Brain pericyte (primary cell): Measurements from ENCODE around the gene NUP107.

Experiments used
- DNase-seq: peaks from one replicate; pipeline ENCODE4 v3.0.0-alpha.2; 2012; ENCODE audit warnings: low read depth, low spot score

NUP107 gene

DNA sequence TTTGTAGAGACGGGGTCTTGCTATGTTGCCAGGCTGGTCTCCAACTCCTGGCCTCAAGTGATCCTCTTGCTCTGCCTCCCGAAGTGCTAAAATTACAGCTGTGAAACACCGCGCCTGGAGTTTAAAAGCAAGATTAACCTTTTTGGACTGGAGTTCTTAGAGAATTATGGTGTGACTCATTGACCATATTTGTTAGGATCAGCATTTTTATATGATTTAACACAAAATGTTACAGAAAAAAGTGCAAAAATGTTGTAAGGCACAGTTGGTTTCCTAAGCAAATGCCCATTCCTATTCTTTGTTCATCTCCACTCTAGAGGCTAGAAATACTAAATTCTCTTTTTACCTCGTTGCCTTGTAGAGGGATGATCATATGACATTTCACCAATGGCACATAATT is 86.8 kb downstream of the NUP107 start:
- DNase-seq: no peak

DNA sequence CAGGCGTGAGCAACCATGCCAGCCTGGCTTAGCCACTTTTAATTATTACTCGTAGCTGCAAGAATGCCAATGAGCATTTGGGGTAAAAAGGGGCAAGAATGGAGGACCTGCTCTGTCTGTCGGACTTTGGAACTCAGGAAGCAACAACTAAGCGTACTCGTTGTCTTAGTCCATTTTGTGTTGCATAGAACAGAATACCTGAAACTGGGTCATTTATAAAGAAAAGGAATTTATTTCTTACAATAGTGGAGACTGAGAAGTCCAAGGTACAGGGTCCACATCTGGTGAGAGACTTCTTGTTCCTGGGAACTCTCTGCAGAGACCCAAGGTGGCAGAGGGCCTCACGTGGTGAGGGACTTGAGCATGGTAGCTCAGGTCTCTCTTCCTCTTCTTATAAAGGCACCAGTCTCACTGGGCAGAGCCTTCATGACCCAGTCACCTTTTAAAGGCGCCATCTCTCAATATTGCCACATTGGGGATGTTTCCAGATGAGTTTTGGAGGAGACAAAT is 88.4 kb downstream of the NUP107 start:
- DNase-seq: no peak

DNA sequence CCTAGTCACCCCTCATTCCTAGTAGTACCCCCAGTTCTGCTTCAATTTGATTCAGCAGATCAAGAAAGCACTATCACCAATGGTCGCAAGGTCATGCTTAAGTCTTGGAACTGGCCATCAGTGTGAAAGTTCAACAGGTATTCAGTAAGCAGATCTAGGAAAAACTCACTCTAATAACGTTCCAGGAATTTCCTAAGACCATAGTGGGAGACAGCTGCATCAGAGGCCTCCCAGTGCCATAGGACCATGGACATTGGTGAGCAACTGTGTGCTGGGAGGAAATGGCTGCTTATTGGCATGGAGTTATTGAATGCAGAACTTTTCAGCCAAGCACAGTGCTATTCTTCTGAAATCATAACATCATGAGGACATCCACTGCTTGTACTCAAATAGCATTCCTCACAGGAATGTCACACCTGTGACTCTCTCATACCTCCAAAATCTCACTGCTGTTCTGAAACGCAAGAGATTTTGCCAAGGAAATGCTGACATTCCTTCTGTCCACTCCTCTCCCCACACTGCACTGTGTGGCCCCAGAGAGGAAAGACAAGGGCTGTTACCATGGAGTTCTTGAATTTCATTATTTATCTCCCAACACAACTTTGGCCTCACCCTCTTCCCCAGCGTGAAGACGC is 90.3 kb downstream of the NUP107 start:
- DNase-seq: no peak

DNA sequence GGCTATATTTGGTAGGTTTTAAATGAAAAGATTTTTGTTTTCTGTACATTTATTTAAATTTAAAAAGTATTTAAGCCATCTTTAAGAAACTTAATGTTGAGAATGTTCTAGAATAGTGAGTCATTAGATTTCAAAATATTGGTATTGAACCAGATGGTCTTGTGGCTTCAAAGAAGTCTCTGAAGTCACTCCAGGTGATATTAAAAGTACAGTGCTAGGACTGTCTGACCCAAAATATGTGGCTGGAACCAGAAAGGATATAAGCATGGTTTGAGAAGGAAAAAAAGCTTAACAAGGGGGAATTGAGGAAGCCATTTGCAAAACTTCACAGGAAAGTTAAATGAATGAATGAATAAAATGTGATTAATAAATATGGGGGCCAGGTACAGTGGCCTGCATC is 92.5 kb downstream of the NUP107 start:
- DNase-seq: no peak

DNA sequence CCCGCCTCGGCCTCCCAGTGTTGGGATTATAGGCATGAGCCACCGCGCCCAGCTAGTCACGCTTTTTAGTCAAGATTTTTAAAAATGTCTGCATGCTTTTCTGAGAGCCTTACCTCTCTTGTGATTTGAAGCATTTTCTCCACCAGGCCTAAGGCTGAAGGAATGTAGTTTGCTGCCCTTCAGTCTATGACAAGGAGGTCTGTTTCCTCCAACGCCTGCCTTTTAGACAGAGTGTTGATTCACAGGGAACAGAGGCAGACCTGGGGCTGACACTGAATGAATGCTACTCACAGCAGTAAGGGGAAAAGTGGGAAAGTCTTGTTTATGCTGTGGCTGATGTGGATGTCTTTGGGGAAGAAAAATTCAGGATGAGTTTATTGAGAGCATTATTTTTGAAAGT is 94.0 kb downstream of the NUP107 start:
- DNase-seq: no peak

DNA sequence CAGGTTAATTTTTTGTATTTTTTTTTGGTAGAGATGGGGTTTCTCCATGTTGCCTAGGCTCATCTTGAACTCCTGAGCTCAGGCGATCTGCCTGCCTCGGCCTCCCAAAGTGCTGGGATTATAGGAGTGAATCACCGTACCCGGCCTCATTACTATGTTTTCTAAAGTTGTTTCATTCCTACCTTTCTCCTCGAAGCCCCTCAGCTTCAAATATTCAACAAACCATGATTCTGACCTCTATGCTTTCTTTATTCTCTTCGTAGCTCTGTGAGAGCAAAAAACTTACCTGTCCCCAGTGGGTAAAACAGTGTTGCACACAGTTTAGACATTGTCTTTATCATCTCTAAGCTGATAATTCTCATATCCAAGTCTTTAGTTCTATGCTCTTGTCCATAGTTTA is 95.0 kb downstream of the NUP107 start:
- DNase-seq: no peak

DNA sequence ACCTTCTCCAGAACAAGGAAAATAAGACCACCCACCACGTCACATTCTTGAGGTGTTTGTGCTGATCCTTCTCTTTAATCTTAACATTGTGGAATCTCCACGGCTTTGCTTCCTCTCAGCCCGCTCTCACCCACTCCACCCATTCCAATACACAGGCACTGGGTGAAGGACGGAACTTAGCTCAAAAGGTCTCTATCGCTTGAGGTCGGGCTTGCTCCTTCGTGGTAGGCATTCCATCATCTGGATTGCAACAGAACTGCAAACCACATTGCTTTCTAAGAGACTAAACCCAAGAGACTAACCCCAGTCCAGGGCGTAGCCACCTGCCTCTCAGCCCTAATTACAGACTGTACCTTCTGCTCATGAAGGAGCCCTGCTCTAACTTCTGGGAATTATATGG is 97.2 kb downstream of the NUP107 start:
- no peak for DNase-seq

DNA sequence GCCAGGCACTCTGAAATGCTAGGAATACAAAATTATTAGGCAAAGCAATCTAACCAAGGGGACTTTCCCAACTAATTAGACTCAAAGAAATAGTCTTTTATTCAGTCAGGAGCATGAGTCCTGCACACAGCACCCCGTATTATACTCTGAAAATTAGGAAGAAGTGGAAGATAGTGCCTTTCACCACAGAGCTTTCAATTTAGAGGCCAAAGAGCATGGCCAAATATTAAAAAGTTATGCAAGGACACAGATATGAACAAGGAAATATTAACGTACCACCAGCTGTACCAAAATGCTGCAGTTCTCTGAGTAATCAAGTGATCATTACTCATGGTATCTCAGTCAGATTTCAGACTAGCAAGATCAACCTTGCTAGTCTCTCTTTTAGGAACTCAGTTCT is 98.6 kb downstream of the NUP107 start:
- DNase-seq: no peak

DNA sequence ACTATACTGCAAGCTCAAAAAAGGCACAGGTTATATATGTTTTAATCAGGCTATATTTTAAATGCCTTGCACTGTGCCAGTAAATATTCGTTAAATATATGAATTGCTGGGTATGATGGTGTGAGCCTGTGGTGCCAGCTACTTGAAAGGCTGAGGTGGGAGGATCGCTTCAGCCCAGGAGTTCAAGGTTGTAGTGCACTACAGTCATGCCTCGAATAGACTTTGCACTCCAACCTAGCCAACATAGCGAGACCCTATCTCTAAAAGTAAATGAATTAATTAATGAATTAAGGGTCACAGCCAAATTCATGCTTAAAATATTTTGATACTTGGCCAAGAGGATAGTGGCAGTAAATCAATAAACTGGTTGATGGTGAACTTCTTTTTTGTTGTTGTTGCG is 99.0 kb downstream of the NUP107 start:
- no peak for DNase-seq

DNA sequence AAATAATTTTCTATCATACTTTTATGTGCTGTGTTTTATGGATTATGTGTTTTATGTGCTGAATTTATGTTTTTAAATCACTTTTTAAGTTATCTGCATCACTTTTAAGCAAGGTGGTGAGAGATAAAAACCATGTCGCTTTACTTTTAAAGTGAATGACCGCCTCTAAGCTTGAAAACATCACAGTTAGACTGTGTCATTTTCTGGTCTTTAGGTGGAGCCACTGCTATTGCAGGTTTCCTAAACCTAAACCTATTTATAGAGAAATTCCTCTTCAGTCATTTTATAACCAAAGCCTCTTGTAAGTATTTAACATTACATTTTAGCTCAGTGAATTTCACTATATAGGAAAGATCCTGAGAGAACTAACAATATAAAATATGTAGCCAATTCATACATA is 100.2 kb downstream of the NUP107 start:
- no peak for DNase-seq

DNA sequence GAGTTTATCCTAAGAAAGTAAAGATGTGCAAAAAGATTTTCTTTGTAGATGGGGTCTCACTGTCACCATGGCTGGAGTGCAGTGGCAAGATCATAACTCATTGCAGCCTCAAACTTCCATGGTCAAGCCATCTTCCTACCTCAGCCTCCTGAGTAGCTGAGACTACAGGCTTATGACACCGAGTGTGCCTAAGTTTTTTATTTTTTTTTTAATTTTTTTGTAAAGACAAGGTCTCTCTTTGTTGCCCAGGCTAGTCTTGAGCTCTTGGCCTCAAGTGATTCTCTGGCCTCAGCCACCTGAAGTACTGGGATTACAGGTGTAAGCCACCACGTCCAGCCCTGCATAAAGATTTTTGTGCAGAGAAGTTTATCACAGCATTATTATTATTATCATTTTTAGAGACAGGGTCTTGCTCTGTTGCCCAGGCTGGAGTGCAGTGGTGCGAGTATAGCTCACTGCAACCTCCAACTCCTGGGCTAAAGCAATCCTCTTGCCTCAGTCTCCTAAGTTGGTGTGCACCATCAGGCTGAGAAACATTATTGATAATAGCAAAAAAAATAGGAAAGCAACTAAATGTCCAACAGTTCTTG is 101.9 kb downstream of the NUP107 start:
- DNase-seq: no peak

DNA sequence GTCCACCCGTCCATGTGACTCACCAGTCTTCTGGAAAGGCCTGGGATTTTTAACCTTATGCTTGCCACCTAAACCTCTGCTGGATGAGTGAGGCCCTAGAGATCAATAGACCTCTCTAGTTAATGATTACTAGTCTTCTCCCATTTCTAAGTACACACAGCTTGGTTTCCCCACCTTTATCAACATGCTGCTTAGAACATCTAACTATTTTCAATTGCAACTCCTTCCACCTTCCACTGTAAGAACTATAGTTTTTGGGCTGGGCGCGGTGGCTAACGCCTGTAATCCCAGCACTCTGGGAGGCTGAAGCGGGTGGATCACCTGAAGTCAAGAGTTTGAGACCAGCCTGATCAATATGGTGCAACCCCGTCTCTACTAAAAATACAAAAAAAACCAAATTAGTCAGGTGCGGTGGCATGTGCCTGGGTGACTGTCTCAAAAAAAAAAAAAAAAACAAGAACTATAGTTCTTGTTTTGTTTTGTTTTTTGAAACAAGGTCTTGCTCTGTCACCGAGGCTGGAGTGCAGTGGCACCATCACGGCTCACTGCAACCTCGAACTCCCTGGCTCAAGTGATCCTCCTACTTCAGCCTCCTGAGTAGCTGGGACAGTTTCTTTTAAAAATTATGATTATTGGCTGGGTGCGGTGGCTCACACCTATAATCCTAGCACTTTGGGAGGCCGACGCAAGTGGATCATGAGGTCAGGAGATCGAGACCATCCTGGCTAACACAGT is 102.5 kb downstream of the NUP107 start:
- DNase-seq: no peak

DNA sequence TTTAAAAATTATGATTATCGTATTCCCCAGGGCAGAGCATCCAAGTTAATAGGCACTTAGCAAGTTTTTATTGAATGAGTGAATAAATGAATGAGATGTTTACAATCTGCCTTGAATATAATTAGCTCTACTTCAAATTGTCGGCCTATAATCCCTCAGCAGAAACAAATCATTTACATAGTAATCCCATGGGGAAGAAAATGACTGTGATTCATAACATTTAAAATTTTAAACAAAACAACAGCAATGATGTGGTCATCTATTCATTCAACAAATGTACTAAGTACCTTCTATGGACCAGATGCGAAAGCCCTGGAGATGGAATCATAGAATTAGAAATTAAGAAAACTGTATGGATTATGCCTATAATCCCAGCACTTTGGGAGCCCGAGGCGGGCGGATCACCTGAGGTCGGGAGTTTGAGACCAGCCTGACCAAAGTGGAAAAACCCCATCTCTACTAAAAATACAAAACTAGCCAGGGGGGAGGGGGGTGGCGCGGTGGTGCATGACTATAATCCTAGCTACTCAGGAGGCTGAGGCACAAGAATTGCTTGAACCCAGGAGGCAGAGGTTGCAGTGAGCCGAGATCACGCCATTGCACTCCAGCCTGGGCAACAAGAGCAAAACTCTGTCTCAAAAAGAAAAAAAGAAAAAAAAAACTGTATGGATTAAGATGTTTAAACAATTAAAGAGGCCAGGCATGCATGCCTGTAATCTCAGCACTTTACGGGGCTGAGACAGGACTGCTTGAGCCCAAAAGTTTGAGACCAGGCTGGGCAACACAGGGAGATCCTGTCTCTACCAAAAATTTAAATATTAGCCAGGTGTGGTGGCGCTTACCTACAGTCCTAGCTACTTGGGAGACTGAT is 103.5 kb downstream of the NUP107 start:
- DNase-seq: no peak

DNA sequence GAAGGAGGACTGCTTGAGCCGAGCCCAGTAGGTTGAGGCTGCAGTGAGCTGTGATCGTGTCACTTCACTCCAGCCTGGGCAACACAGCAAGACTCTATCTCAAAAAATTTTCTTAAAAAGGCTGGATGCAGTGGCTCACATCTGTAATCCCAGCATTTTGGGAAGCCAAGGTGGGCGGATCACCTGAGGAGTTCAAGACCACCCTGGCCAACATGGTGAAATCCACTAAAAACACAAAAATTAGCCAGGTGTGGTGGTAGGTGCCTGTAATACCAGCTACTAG is 104.1 kb downstream of the NUP107 start:
- DNase-seq: no peak

DNA sequence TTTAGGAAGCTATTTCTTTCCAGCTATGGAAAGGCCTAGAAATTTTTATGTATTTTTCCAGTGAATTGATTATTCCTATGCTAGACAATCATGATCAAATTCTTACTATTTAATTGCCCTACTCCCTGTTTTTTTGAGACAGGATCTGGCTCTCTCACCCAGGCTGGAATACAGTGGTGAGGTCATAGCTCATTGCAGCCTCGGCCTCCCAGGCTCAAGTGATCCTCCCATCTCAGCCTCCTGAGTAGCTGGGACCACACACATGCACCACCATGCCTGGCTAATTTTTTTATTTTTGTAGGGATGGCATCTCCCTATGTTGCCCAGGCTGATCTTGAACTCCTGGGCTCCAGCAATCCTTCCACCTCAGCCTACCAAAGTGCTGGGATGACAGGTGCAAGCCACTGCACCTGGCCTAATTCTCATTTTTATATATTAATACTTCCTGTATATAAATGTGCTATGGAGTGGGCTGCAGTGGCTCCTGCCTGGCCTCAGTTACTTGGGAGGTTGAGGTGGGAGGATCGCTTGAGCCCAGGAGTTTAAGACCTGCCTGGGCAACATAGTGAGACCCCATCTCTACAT is 105.2 kb downstream of the NUP107 start:
- DNase-seq: no peak

DNA sequence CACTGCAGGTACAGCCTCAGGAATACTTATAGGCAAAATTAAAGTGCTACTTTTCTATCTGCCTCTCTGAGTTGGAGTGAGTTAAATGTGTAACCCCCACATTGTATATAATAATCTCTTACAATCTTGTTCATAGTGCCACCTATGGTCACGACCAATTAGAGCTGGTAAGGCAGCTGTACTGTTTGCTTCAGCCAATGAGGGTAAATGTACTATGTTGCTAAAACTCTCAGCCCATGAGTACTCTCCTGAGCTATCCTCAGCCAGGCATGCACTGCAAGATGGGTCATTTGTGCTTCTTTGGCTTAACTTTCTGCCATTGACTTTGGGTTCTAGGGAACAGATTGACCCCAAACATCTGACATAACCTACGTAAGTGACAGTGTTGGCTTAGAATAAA is 106.2 kb downstream of the NUP107 start:
- DNase-seq: no peak

DNA sequence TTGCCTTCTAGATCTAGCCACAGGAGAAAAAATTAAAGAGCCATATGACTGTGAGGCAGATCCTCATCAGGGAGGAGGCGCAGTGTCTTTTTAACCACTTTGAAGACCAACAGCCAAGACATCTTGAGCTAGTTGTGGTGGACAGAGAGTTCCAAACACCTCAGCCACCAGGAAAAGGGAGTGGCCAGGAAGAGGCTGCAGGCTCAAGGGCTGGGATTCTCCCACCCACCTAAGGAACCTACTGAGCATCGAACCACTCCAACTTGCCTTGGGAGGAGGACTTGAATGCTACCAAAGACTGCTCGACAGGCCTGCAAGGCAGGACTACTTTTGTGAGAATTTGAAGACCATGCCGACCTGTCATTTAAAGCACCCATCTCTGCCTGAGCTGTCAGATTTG is 106.7 kb downstream of the NUP107 start:
- no peak for DNase-seq

DNA sequence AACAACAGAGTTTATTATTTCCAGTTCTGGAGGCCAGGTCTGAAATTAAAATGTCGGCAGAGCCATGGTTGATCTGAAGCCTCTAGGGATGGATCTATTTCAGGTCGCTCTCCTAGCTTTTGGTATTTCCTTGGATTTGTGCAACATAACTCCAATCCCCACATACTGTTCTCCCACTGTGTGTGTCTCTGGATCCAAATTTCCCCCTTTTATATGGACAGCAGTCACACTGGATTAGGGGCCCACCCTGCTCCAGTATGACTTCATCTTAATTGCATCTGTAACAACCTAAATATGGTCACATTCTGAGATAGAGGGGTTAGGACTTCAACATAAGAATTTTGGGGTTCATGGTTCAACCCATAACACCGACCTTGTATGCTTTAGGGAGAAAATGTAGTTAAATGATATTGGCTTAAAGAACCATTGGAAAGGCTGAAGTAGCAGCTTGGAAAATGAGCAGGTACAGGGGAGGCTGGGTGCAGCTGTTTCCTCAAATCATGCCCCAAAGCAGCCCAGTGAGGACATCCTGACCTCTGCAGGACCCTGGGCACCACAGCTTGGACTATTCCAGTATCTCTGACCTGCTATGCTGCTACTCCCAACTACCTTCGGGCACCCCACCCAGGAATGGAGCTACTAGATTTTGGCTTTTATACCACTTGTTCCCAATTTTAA is 107.3 kb downstream of the NUP107 start:
- no peak for DNase-seq

DNA sequence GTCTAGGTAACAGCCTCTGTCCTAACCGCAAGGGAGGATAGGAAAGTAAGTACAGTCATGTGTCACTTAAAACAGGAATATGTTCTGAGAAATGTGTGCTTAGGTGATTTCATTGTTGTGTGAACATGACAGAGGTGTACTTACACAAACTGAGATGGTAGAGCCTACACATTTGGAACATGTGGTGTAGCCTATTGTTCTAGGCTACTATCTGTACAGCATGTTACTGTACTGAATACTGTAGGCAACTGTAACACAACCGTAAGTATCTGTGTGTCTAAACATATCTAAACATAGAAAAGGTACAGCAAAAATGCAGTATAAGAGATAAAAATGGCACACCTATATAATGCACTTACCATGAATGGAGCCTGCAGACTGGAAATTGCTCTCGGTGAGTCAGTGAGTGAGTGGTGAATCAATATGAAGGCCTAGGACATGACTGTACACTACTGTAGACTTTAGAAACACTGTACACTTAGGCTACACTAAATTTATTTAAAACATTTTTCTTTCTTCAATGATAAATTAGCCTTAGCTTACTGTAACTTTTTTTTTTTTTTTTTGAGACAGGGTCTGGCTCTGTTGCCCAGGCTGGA is 108.0 kb downstream of the NUP107 start:
- DNase-seq: no peak
